Suppressor macrophage treated with lipopolysaccharide for 1 hour (primary cell): ENCODE measurements around the gene FCGR2B.
"Not testable (repeated sequence)": the region's sequence is repeated elsewhere in the genome, so short reads cannot be mapped to it uniquely, and the experiment has no call there.

Experiments used
- DNase-seq, 3 donors: peaks; one replicate each; pipeline ENCODE4 v3.0.0-alpha.2; 2020 to 2022

Gene FCGR2B

GRCh38 chr1:161647507-161648360 is 15.2 kb upstream of the FCGR2B start:
- DNase-seq: peak; percentile 37 to 68 (median 64)

DNA sequence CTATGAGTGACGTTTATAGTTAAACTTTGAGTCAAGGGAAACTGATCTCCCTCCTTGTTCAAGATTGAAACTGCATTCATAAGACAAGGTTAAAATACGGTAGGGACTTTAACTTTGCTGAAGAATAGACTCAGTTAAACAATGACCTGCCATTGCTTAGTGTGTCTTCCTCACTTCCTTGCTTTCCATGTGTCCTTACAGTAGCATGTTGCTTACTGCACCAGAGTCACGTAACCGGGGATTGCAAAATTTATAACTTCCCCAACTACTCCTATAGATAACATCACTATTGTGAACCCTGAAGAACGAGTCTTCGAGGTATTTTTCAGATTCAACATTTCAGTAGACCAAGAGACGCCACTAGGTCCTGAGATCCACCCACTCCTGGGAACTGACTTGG is 9.4 kb upstream of the FCGR2B start:
- DNase-seq: not testable (repeated sequence)

DNA sequence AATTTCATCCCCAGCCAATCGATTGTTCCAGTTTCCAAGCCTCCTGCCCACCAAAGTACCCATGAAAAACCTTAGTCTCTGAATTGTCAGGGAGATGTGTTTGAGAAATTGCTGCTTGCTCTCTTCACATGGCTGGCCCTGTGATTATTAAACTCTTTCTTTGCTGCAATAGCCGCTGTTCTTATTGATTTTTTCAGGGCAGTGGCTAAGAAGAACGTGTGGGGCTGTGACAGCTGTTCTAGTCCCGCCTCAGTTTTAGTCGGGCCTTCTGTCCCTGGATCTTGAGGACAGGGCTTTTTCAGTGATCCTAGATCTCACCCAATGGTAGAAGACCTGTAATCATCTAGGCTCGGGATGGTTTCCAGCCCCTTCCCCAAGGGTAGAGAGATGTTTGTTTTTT is 9.0 kb upstream of the FCGR2B start:
- DNase-seq: not testable (repeated sequence)

GRCh38 chr1:161658524-161658923 is 4.4 kb upstream of the FCGR2B start:
- not testable (repeated sequence) for DNase-seq

DNA sequence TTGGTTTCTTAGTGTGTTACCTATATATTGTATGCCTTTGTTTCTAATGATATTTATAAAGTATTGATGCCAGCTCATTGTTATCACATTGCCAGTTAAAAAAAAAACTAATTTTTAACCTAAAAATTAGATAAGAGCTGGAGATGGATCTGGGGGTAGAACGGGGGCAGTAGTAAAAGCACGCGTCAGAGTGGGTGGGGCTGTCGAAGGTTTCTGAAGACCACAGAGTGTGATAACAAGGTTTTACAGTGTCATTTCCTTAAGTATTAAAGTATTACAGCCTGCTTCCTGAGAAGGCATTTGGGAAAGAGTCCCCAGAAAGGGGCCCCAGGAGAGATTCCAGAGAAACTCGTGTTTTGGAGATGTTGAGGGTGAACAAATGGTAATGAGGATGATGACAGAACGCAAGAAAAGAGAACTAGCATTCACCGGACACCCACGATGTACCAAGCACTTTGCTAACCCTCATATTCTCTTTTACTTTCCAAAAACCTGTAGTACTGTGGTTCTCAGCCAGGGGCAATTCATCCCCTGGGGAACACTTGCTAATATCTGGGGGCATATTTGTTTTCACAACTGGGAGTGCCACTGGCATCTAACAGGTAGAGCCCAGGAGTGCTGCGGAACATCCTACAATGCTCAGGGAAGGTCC is 1.2 kb upstream of the FCGR2B start:
- not testable (repeated sequence) for DNase-seq

GRCh38 chr1:161663569-161663968 is 626 bp downstream of the FCGR2B start:
- DNase-seq: not testable (repeated sequence)

DNA sequence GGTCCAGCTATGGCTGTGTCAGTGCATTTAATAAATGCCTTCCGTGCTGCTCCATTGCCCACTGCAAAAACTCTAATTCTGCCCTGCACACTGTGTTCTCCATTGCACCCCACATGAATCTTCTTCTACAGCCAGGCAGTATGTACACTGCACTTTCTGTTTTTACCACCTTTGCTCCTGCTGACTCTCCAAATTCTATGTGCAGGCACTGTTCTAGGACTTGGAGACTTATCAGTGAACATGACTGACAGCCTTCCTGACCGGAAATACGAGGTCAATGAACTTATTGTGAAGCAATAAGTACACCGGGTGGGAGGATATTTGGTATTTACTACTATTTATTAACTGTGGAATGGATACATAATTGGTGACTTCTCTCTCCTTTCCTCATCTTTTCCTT is 1.7 kb downstream of the FCGR2B start:
- DNase-seq: not testable (repeated sequence)

DNA sequence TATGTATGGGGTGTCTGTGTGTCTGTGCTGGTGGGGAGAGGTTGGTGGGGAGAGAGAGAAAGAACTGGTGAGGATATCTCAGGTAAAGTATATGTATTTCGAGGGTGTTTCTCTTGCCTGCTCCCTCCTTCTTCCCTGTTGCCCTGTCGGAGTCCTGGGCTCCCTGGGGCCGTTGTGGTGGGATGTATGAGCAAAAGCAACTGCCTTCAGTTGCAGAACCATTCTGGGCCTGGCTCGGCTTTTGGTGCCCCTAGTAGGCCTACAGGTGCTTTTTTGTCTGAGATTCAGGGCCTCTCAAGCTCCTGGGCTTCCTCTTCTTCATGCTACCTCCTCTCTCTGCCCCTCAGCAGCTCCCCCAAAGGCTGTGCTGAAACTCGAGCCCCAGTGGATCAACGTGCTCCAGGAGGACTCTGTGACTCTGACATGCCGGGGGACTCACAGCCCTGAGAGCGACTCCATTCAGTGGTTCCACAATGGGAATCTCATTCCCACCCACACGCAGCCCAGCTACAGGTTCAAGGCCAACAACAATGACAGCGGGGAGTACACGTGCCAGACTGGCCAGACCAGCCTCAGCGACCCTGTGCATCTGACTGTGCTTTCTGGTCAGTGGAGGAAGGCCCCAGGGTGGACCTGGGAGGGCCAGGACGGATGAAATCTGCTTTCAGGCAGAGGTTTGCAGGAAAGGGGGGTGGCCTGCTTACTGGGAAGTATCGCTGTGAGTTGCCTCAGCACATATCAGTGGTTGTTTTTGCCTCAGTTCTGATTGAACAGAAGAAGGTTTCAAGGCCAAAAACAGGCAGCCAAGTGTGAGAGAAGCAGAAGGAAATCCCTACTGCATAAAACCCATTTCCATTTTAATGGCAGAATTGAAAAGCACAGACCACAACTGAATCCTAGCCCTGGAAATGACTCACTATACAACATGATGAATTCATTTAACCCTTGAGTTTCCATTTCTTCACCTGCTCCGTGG is 8.4 kb downstream of the FCGR2B start:
- DNase-seq: peak in 1 of 3 donors; percentile 9

DNA sequence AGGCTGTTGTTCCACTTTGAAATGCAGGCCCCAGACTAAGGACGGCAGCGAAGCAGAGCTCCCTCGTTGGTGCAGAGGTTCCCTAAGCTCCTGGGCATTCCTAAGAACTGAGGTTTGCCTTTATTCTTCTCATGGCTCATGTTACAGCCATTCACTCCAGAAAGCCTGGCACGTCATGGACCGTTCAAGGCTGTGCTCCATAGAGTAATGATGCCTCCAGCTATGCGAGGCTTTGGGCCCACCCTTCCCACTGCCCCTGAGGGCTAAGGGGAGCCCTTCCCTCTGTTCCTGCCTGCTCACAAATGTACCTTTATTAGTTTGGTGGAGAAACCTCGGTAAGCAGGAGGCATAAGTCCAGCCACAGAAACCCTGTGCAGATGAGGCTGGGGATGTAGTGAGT is 10.5 kb downstream of the FCGR2B start:
- not testable (repeated sequence) for DNase-seq

DNA sequence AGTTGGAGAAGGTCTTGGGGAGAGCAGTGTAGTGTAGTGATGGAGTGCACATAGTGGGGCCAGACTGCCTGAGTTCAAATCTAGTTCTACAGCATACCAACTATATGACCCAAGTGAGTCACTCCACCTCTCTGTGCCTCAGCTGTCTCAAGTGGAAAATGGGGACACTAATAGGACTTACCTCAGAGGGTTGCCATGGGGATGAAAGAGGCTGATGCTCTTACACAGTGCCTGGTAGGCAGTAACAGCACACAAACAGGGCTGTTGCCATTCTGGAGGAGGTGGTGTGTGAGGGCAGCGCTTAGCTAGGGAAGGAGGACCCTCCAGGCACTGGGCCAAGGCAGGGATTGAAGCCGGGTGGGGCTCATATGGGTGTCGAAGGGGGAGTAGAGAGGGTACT is 11.5 kb downstream of the FCGR2B start:
- not testable (repeated sequence) for DNase-seq

GRCh38 chr1:161674908-161675307 is 12.0 kb downstream of the FCGR2B start:
- not testable (repeated sequence) for DNase-seq

GRCh38 chr1:161676441-161676840 is 13.5 kb downstream of the FCGR2B start:
- no peak for DNase-seq

DNA sequence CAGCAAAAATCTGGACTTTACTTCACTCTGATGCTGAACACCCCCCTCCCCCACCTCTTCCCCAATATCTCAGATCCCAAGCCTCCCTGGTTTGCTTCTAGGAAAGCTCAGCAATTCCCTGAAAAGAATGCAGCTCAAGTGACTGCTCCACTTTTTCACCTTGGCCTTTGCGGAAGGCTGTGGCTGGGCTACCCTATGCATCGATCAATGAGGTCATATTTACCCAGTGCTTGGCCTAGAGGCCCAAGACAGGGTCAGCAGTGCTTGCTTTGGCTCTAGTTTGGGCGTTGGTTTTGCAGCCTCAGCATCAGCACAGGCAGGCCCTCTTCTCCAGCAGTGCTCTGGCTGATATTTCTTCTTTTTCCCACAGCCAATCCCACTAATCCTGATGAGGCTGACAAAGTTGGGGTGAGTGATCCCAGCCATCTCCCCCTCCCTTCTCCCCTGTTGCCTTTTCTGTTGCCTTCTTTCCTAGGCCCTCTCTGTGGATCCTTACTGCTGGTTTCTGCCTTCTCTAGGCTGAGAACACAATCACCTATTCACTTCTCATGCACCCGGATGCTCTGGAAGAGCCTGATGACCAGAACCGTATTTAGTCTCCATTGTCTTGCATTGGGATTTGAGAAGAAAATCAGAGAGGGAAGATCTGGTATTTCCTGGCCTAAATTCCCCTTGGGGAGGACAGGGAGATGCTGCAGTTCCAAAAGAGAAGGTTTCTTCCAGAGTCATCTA is 14.2 kb downstream of the FCGR2B start:
- DNase-seq: no peak

DNA sequence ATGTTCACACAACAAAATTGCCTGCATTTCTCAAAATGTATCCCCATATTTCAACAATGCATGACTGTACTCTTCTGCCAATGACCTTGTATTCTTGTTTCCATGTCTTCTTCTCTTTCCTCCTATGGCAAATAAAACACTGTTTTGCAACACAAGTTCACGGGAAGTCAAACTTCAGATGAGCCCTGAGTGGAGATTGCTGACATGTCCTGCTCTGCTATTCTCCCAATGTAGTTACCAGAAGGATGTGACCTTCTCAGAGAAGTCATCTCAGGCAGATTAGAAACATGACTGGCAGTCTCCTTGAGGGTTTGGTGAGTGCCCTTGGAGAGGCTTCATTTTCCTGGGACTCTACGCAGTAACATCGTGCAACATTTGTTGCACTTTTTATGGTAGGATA is 15.6 kb downstream of the FCGR2B start:
- peak in 2 of 3 donors; percentile 12 to 18 for DNase-seq

GRCh38 chr1:161681879-161682278 is 18.9 kb downstream of the FCGR2B start:
- DNase-seq: no peak

GRCh38 chr1:161688946-161689345 is 26.0 kb downstream of the FCGR2B start:
- DNase-seq: no peak

DNA sequence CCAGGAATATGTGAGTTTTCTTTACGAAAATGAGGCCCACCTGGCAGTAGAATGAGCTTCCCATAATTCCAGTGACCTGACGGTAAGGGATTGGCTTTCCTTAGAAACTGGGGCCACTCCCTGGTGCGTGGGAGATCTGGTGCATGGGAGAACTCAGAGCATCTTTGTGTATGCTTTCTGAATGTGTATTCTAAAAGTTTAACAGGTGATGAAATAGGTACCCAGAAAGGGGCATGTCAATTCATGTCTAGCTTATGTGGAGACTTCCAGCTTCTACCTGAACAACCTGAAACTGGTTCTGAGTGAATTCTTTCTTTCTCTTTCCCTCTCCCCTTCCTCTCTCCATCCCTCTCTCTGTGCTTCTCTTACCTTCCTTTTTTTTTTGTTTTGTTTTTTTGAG is 28.9 kb downstream of the FCGR2B start:
- DNase-seq: no peak

DNA sequence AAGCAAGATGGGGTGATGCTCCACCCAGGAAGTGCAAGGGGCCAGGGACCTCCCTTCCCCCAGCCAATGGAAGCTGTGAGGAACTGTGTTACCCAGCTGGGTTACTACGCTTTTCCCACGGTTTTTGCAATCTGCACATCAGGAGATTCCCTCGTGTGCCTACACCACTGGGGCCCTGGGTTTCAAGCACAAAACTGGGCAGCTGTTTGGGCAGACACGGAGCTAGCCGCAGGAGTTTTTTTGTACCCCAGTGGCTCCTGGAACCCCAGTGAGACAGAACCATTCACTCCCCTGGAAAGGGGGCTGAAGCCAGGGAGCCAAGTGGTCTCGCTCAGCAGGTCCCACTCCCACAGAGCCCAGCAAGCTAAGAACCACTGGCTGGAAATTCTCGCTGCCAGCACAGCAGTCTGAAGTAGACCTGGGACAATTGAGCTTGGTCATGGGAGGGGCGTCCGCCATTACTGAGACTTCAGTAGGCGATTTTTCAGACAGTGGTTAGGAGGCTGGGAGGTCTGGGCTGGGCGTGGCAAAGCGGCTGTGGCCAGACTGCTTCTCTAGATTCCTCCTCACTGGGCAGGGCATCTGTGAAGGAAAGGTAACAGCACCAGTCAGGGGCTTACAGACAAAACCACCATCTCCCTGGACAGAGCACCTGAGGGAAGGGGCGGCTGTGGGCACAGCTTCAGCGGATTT is 30.2 kb downstream of the FCGR2B start:
- not testable (repeated sequence) for DNase-seq

GRCh38 chr1:161698302-161698701 is 35.4 kb downstream of the FCGR2B start:
- not testable (repeated sequence) for DNase-seq

GRCh38 chr1:161702250-161702649 is 39.3 kb downstream of the FCGR2B start:
- no peak for DNase-seq

GRCh38 chr1:161705537-161705936 is 42.6 kb downstream of the FCGR2B start:
- DNase-seq: no peak

DNA sequence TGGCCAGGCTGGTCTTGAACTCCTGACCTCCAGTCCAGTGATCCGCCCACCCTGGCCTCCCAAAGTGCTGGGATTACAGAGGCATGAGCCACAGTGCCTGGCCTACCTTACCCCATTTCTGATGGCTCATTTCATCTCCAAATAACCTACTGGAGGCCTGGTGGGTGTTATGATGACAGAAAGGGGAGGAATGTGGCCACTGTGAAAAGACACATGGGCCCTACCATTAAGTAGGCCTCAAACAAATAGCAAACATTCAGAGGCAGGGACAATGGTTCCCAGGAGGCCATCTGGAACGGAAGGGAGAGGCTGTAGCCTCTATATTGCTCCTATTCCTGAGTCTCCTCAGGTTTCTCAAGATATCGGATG is 43.2 kb downstream of the FCGR2B start:
- DNase-seq: peak; percentile 50 to 63 (median 55)
